C4-2B (cell line): ENCODE results near the gene EFCAB5.
"Not testable (repeated sequence)": the region's sequence is repeated elsewhere in the genome, so short reads cannot be mapped to it uniquely, and the experiment has no call there.

Source experiments
- H3K27ac ChIP-seq: fragments of 450-650 bp; 2 replicates; pipeline ENCODE4 v1.5.1; 2017
- CTCF ChIP-seq: fragments of 450-650 bp; conservative IDR thresholded peaks from 2 replicates; pipeline ENCODE4 v1.5.1; 2017; ENCODE audit warnings: mild to moderate bottlenecking
- ZFX ChIP-seq: fragments of 450-650 bp; IDR thresholded peaks from 2 replicates; pipeline ENCODE4 v1.6.1; 2017

Gene EFCAB5

GRCh38 chr17:30124273-30124796 lies 182.9 kb downstream of the EFCAB5 start:
- TF ChIP-seq ZFX (no peak), CTCF (no peak)
- H3K27ac ChIP-seq = no peak overlapping the region

GRCh38 chr17:30130121-30130520 lies 188.7 kb downstream of the EFCAB5 start:
- no peak overlapping the region for H3K27ac ChIP-seq
- TF ChIP-seq CTCF (no peak), ZFX (no peak)

- H3K27ac ChIP-seq = no peak overlapping the region
- TF ChIP-seq ZFX (no peak), CTCF (no peak)
Measured at GRCh38 chr17:30132615-30133014, 191.2 kb downstream of the EFCAB5 start.

- no peak overlapping the region for H3K27ac ChIP-seq
- TF ChIP-seq ZFX = no peak
- TF ChIP-seq CTCF = no peak
Measured at GRCh38 chr17:30133197-30133596, 191.8 kb downstream of the EFCAB5 start.

DNA sequence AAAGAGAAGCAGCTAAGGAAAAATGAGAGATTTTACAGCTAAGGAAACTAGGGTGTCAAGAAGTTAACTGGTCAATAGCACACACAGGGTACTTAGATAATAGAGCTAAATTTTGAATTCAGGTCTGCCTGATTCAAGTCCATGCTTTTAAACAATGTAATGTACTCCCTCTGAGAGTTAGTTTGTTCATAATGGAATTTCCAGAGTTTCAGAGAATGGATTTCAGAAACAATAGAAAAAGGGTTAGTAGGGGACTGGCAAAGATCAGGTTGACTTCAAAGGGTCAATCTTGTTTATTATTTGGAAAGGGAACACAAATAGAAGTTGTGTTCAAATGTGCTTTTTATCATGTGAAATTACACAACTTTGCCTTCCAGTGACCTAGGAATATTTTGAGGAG lies 193.1 kb downstream of the EFCAB5 start:
- no peak overlapping the region for H3K27ac ChIP-seq
- TF ChIP-seq CTCF = no peak
- no peak for TF ChIP-seq ZFX

DNA sequence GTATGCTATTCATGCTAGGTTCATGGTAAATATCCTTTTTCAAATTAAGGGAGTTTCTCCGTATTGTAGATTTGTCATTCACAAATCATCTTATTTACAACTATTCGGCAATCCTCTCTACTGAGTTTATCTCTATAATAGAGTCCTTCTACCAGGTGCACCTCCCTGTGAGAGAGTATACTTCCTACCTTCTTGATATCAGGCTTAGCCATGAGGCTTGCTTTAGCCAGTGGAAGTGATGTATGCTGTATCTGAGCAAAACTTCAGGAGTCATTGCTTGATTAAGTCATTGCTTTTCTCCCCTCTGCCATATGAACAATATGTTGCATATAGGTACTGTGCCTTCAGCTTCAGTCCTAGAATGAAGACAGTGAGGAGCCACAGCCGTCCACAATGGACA lies 195.7 kb downstream of the EFCAB5 start:
- TF ChIP-seq ZFX (no peak), CTCF (no peak)
- no peak overlapping the region for H3K27ac ChIP-seq

- not testable (repeated sequence) for H3K27ac ChIP-seq
Measured at GRCh38 chr17:30147860-30148259, 206.4 kb downstream of the EFCAB5 start.

- no peak overlapping the region for H3K27ac ChIP-seq
- TF ChIP-seq CTCF (no peak), ZFX (no peak)
Measured at GRCh38 chr17:30148376-30148775, 206.9 kb downstream of the EFCAB5 start.
